HG03159 (cell line): ENCODE results near the gene PDZRN3.

Source experiments
- ATAC-seq: cut with Tn5 transposase; IDR thresholded peaks from one replicate; pipeline ENCODE4 v1.9.1; 2021; ENCODE audit warnings: mild to moderate bottlenecking, moderate library complexity; ENCODE audit not compliant: unreplicated experiment

PDZRN3 gene

GRCh38 chr3:73624017-73624820, 522 bp downstream of the PDZRN3 start:
- no peak for ATAC-seq

GRCh38 chr3:73623346-73623745, 1.4 kb downstream of the PDZRN3 start:
- no peak for ATAC-seq

DNA sequence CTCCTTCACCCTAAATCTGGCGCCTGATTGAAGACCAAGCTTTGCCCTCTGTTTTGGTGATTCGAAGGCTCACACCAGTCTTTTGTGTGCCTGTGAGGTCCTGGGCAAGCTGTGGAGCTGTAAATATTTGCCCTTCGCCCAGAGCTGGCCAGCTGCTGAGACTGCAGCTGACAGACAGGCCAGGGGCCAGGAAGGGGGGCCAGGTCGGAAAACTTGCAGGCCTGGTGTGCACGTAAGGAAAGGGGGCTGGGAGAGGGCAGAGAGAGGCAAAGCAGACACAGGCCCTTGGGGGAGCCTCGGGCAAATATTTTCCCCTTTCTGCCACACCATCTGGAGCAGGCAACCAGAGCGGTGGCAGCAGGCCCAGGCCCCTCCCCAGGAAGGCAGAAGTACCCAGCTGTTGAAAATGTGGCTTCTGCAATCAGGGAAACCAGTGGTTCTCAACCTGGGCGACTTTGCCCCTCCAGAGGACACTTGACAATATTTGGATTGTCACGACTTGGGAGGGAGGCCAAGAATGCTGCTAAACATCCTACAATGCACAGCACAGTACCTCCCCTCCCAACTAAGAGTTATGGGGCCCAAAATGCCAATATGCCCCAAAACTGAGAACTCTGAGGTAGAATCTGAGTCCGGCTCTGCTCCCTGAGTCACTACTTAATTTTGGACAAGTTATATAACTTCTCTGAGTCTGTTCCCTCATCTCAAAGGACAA, 2.5 kb downstream of the PDZRN3 start:
- ATAC-seq: no peak

GRCh38 chr3:73621388-73621787, 3.4 kb downstream of the PDZRN3 start:
- ATAC-seq: no peak

GRCh38 chr3:73618461-73618860, 6.3 kb downstream of the PDZRN3 start:
- ATAC-seq: no peak

DNA sequence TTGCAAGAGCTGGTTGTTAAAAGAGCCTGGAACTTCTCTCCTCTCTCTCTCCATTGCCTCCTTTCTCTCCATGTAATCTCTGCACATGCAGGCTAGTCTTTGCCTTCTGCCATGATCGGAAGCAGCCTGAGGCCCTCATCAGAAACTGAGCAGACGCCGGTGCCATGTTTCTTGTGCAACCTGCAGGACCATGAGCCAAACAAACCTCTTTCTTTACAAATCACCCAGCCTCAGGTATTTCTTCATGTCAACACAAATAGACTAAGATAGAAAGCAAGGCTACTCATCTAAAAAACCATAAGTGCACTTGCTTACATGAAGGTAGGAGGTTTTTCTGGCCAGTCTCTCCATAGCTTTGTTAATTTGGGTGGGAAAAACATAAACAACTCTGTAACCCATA, 8.7 kb downstream of the PDZRN3 start:
- ATAC-seq: no peak

DNA sequence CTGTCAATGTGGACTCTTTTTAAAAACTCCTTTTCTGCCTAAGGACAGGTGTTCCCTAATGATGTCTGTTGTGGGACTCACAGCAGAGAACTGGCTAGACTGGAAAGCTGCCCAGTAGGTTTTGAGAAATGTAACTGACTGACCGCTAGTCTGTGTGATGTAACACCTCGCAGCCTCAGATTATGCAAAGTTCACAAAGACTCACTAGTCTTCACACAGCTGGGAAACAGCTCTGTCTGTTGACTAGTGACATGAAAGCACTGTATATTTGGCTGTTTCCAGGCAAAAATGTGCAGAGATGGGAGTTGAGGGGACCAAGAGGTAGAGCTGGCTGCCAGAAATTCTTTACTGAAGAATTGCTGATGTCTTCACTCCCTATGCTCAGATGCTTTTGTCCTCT, 10.3 kb downstream of the PDZRN3 start:
- ATAC-seq: no peak

DNA sequence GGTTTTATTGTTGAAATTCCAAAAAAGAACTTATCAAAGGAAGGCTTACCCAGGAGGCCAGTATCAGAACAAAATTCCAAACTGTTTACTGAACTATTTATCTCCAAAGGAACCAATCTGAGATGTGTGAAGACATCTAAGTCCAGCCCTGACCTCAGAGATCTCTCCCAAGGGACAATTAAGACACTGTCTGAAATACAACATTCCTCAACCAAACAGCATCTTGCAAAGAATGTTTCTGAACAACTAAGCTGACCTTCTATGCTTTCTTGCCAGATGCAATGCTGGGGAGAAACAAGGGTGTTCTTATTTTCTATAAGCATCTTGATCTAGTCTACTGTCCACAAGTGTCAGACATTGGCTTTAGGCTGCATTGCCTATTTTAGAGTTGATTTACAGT, 13.6 kb downstream of the PDZRN3 start:
- no peak for ATAC-seq

GRCh38 chr3:73610493-73610892, 14.2 kb downstream of the PDZRN3 start:
- no peak for ATAC-seq

GRCh38 chr3:73609655-73610054, 15.1 kb downstream of the PDZRN3 start:
- ATAC-seq: no peak

- ATAC-seq: no peak
These were observed 15.5 kb downstream of the PDZRN3 start for GRCh38 chr3:73609315-73609641.

GRCh38 chr3:73608456-73609314, 16.1 kb downstream of the PDZRN3 start:
- no peak for ATAC-seq

- ATAC-seq: no peak
These were observed 18.9 kb downstream of the PDZRN3 start for GRCh38 chr3:73605861-73606260.

DNA sequence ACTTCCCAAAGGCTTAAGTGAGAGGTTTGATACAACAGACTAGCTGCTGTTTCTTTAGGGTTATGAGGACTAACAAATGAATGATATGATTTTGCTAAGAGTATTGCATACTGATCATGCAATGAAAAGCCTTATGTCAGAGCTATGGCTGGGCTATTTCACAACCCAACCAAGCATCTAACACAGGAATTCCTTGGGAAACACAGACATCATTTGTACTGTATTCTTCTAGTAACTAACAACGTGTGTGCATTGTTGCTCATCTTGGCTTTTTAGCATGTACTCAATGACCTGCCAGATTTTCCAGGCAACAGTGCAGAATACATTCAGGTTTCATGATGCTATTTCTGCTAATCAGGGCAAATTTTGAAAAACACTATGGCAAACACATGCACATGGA, 19.3 kb downstream of the PDZRN3 start:
- no peak for ATAC-seq

- no peak for ATAC-seq
These were observed 20.3 kb downstream of the PDZRN3 start for GRCh38 chr3:73604451-73604850.

- ATAC-seq: no peak
These were observed 21.0 kb downstream of the PDZRN3 start for GRCh38 chr3:73603762-73604171.

DNA sequence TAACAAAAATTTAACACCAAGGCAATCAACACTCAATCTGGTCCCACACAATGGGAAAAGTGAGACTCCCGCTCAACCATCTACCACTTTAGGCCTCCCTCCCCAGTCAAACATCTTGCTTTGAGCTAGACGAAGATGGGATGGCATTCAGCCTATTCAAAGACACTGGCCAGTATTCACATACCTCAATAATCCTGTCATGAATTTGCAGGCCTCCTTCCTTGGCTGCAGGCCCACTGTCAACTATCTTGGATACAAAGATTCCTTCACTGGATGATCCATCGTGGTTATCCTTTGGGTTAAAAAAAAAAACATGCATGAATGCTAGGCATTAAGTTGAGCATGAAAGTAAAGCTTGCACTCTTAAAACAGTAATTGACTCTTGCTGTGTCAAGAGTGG, 22.6 kb downstream of the PDZRN3 start:
- ATAC-seq: no peak

DNA sequence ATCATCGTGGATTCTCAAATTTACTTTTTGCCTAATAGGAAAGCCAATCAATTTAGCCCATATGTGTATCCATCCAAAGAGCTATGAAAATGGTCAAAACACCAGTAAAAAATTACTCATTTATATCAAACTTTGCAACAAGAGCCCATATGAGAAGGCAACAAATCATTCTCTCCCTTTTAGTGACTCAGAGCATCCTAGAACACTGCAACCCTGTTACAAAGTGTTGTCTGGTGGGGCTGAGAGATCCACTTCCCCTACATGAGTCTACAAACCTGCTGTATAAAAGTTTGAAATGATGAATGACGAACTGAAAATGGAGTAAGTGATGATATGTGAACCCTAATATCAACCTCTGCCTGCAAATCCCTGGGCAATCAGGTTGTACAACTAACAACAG, 23.3 kb downstream of the PDZRN3 start:
- ATAC-seq: no peak

- no peak for ATAC-seq
These were observed 23.7 kb downstream of the PDZRN3 start for GRCh38 chr3:73601011-73601410.

GRCh38 chr3:73600293-73600938, 24.3 kb downstream of the PDZRN3 start:
- ATAC-seq: no peak

DNA sequence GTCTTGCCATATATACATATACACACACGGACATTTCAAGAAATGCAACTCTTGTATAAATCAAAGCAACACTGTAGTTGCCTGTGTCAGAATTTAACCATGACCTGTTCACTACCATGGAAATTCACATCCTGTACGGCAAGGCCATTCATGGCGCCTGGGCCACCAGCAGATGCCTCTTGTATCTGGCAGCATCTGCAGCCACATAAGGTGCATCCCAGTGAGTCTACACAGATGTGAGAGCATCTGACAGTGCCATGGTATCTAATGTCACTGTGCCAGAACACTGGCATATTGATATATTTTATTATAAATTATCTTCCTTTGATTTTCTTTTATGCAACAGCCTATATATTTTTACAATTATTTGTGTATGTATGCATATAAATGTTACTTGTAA, 25.1 kb downstream of the PDZRN3 start:
- no peak for ATAC-seq
